HepG2 (cell line): ENCODE results near the gene AQP7. TPM values are rescaled to one million over a fixed set of nuclear protein-coding genes. Genes with fewer than 3 reads are reported as not detected.

Experiments
- EP300 ChIP-seq, 3 experiments: sonication (generic) in 1 of 3; formaldehyde crosslinking in 1 of 3; IDR thresholded peaks; 2 replicates each; pipeline versions ENCODE4 v1.5.1 to v1.6.1; 2011 to 2020; ENCODE audit warnings: low read depth in 2 of 3, low read length in 2 of 3, borderline replicate concordance in 1 of 3, improper control_type of control experiment in 1 of 3, mild to moderate bottlenecking in 1 of 3, missing genetic modification reagents in 1 of 3, moderate library complexity in 1 of 3
- NCOA2 ChIP-seq: sonication (generic); formaldehyde crosslinking; IDR thresholded peaks from 2 replicates; pipeline ENCODE4 v1.8.0; 2022; ENCODE audit warnings: inconsistent platforms
- PCBP1 ChIP-seq: fragments of 200-400 bp; formaldehyde crosslinking; IDR thresholded peaks from 2 replicates; pipeline ENCODE4 v1.6.1; 2017; ENCODE audit warnings: mild to moderate bottlenecking, low read depth, low read length, borderline replicate concordance
- POLR2A ChIP-seq, 2 experiments: IDR thresholded peaks; 2 replicates each; pipeline ENCODE4 v1.6.1; 2011; ENCODE audit warnings: low read depth in 2 of 2, low read length in 2 of 2, mild to moderate bottlenecking in 1 of 2, moderate library complexity in 1 of 2; ENCODE audit not compliant: insufficient read depth in 1 of 2
- TBX3 ChIP-seq: fragments of 450-650 bp; IDR thresholded peaks from 2 replicates; pipeline ENCODE4 v1.6.1; 2017; ENCODE audit warnings: antibody characterized with exemption, mild to moderate bottlenecking, inconsistent platforms, borderline replicate concordance
- ZFP62 ChIP-seq: sonication (generic); formaldehyde crosslinking; IDR thresholded peaks from 2 replicates; pipeline ENCODE4 v1.4.0; 2020; ENCODE audit warnings: missing genetic modification reagents
- ZNF20 ChIP-seq: sonication (generic); formaldehyde crosslinking; IDR thresholded peaks from 2 replicates; pipeline ENCODE4 v1.4.0; 2020; ENCODE audit warnings: mild to moderate bottlenecking, moderate library complexity, missing genetic modification reagents
- ZNF749 ChIP-seq: sonication (generic); formaldehyde crosslinking; IDR thresholded peaks from 2 replicates; pipeline ENCODE4 v1.8.0; 2022; ENCODE audit warnings: mild to moderate bottlenecking, missing genetic modification reagents, moderate library complexity, borderline replicate concordance
- ZNF781 ChIP-seq: sonication (generic); formaldehyde crosslinking; IDR thresholded peaks from 2 replicates; pipeline ENCODE4 v1.5.1; 2020; ENCODE audit warnings: borderline replicate concordance, mild to moderate bottlenecking, missing genetic modification reagents; ENCODE audit errors: not compliant biosample characterization
- polyA plus RNA-seq, 8 experiments: library from polyadenylated mRNA; depleted of rRNA in 3 of 8; stranded (reverse) in 7 of 8; unstranded in 1 of 8; fragments of >200 nt; fragmentation: Illumina TruSeq in 4 of 8; extraction: Trizol in 4 of 8; gene quantifications; 2 replicates each; pipeline versions ENCODE4 v1.2.1 to v1.2.3, GENCODE V29; 2011 to 2016; ENCODE audit warnings: low read depth in 4 of 8, missing spikeins in 1 of 8, mixed read lengths in 1 of 8; ENCODE audit not compliant: insufficient read depth in 1 of 8
- total RNA-seq, 5 experiments: library from RNA; depleted of rRNA; stranded (reverse); fragments of >200 nt; fragmentation: Illumina TruSeq; extraction: Trizol; gene quantifications; 2 replicates each; pipeline ENCODE4 v1.2.3, GENCODE V29; 2016; ENCODE audit warnings: low read depth in 1 of 5
- TF ChIP-seq, protein P1 (sequence below): sonication (generic); formaldehyde crosslinking; IDR thresholded peaks from 2 replicates; pipeline ENCODE4 v1.5.1; 2020; ENCODE audit warnings: mild to moderate bottlenecking, missing genetic modification reagents, borderline replicate concordance
- TF ChIP-seq, protein P2 (sequence below): sonication (generic); formaldehyde crosslinking; IDR thresholded peaks from 2 replicates; pipeline ENCODE4 v1.4.0; 2020; ENCODE audit warnings: missing genetic modification reagents
- TF ChIP-seq, protein P3 (sequence below): sonication (generic); formaldehyde crosslinking; conservative IDR thresholded peaks from 2 replicates; pipeline ENCODE4 v1.8.1; 2023; ENCODE audit warnings: missing genetic modification reagents
- TF ChIP-seq, protein P4 (sequence below), 2 experiments: sonication (generic) in 1 of 2; formaldehyde crosslinking in 1 of 2; IDR thresholded peaks; 2 replicates each; pipeline versions ENCODE4 v1.5.1 to v1.6.1; 2011 to 2020; ENCODE audit warnings: borderline replicate concordance in 1 of 2, low read depth in 1 of 2, low read length in 1 of 2, mild to moderate bottlenecking in 1 of 2, missing genetic modification reagents in 1 of 2, moderate library complexity in 1 of 2

The AQP7 gene
- total and polyA plus RNA-seq, 2 of the 13 experiments (the other 11 are each of a cell fraction or from before 2014, with no cell fraction given), result 1.9 to 2.1 TPM

DNA sequence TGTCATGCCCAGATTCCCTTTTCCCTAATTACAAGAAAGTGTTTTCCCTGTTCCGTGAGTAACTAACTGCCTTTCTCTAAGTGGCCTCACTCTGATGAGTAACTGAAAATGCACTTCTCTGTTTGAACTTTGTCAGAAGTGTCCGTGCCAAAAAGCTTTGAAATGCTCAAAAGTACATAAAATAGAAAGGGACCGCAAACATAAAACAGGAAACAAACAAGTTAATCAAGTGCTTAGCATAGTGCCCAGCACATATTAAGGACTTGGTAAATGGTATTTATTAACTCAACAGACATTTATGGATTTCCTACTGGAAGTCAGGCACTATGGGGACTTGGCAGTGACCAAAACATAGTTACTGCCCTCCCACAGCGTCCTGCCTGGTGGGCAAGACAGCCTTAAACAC is 22.8 kb upstream of the AQP7 start (continued):
- TF ChIP-seq, protein P1, sequence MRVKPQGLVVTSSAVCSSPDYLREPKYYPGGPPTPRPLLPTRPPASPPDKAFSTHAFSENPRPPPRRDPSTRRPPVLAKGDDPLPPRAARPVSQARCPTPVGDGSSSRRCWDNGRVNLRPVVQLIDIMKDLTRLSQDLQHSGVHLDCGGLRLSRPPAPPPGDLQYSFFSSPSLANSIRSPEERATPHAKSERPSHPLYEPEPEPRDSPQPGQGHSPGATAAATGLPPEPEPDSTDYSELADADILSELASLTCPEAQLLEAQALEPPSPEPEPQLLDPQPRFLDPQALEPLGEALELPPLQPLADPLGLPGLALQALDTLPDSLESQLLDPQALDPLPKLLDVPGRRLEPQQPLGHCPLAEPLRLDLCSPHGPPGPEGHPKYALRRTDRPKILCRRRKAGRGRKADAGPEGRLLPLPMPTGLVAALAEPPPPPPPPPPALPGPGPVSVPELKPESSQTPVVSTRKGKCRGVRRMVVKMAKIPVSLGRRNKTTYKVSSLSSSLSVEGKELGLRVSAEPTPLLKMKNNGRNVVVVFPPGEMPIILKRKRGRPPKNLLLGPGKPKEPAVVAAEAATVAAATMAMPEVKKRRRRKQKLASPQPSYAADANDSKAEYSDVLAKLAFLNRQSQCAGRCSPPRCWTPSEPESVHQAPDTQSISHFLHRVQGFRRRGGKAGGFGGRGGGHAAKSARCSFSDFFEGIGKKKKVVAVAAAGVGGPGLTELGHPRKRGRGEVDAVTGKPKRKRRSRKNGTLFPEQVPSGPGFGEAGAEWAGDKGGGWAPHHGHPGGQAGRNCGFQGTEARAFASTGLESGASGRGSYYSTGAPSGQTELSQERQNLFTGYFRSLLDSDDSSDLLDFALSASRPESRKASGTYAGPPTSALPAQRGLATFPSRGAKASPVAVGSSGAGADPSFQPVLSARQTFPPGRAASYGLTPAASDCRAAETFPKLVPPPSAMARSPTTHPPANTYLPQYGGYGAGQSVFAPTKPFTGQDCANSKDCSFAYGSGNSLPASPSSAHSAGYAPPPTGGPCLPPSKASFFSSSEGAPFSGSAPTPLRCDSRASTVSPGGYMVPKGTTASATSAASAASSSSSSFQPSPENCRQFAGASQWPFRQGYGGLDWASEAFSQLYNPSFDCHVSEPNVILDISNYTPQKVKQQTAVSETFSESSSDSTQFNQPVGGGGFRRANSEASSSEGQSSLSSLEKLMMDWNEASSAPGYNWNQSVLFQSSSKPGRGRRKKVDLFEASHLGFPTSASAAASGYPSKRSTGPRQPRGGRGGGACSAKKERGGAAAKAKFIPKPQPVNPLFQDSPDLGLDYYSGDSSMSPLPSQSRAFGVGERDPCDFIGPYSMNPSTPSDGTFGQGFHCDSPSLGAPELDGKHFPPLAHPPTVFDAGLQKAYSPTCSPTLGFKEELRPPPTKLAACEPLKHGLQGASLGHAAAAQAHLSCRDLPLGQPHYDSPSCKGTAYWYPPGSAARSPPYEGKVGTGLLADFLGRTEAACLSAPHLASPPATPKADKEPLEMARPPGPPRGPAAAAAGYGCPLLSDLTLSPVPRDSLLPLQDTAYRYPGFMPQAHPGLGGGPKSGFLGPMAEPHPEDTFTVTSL (CRISPR knock-in tag), result peak; percentile 52; the same call in 1 of the 2 replicates
- TF ChIP-seq, protein P2, sequence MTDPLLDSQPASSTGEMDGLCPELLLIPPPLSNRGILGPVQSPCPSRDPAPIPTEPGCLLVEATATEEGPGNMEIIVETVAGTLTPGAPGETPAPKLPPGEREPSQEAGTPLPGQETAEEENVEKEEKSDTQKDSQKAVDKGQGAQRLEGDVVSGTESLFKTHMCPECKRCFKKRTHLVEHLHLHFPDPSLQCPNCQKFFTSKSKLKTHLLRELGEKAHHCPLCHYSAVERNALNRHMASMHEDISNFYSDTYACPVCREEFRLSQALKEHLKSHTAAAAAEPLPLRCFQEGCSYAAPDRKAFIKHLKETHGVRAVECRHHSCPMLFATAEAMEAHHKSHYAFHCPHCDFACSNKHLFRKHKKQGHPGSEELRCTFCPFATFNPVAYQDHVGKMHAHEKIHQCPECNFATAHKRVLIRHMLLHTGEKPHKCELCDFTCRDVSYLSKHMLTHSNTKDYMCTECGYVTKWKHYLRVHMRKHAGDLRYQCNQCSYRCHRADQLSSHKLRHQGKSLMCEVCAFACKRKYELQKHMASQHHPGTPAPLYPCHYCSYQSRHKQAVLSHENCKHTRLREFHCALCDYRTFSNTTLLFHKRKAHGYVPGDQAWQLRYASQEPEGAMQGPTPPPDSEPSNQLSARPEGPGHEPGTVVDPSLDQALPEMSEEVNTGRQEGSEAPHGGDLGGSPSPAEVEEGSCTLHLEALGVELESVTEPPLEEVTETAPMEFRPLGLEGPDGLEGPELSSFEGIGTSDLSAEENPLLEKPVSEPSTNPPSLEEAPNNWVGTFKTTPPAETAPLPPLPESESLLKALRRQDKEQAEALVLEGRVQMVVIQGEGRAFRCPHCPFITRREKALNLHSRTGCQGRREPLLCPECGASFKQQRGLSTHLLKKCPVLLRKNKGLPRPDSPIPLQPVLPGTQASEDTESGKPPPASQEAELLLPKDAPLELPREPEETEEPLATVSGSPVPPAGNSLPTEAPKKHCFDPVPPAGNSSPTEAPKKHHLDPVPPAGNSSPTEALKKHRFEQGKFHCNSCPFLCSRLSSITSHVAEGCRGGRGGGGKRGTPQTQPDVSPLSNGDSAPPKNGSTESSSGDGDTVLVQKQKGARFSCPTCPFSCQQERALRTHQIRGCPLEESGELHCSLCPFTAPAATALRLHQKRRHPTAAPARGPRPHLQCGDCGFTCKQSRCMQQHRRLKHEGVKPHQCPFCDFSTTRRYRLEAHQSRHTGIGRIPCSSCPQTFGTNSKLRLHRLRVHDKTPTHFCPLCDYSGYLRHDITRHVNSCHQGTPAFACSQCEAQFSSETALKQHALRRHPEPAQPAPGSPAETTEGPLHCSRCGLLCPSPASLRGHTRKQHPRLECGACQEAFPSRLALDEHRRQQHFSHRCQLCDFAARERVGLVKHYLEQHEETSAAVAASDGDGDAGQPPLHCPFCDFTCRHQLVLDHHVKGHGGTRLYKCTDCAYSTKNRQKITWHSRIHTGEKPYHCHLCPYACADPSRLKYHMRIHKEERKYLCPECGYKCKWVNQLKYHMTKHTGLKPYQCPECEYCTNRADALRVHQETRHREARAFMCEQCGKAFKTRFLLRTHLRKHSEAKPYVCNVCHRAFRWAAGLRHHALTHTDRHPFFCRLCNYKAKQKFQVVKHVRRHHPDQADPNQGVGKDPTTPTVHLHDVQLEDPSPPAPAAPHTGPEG, result no peak
- TF ChIP-seq, protein P3, sequence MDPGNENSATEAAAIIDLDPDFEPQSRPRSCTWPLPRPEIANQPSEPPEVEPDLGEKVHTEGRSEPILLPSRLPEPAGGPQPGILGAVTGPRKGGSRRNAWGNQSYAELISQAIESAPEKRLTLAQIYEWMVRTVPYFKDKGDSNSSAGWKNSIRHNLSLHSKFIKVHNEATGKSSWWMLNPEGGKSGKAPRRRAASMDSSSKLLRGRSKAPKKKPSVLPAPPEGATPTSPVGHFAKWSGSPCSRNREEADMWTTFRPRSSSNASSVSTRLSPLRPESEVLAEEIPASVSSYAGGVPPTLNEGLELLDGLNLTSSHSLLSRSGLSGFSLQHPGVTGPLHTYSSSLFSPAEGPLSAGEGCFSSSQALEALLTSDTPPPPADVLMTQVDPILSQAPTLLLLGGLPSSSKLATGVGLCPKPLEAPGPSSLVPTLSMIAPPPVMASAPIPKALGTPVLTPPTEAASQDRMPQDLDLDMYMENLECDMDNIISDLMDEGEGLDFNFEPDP (CRISPR knock-in tag), result no peak
- TF ChIP-seq TBX3 (peak; percentile 90), ZNF20 (CRISPR knock-in tag) (no peak), PCBP1 (no peak), NCOA2 (CRISPR knock-in tag) (no peak), ZNF749 (CRISPR knock-in tag) (no peak), ZNF781 (CRISPR knock-in tag) (no peak), EP300 (IDR thresholded peaks at IDR 0.05; ENCODE audit: low read depth in 2 of 2, low read length in 2 of 2) (peak in 1 of 2 experiments; percentile 61; a peak in 1 of 4 replicates), EP300 (CRISPR knock-in tag; IDR thresholded peaks at IDR 0.05; ENCODE audit: borderline replicate concordance) (no peak), ZFP62 (CRISPR knock-in tag) (no peak), POLR2A (IDR thresholded peaks at IDR 0.05; ENCODE audit: insufficient read depth in 1 of 2, low read depth in 2 of 2, low read length in 2 of 2) (no peak)
- TF ChIP-seq, protein P4, sequence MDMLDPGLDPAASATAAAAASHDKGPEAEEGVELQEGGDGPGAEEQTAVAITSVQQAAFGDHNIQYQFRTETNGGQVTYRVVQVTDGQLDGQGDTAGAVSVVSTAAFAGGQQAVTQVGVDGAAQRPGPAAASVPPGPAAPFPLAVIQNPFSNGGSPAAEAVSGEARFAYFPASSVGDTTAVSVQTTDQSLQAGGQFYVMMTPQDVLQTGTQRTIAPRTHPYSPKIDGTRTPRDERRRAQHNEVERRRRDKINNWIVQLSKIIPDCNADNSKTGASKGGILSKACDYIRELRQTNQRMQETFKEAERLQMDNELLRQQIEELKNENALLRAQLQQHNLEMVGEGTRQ (IDR thresholded peaks at IDR 0.05; ENCODE audit: low read depth, low read length), result no peak
- TF ChIP-seq, protein P4 (CRISPR knock-in tag; IDR thresholded peaks at IDR 0.05; ENCODE audit: borderline replicate concordance), result no peak
